MM.1S (cell line): ENCODE measurements around the gene HSDL1.

ENCODE experiments used
- DNase-seq: peaks from one replicate; pipeline ENCODE4 v3.0.0-alpha.2; 2015
- H2AFZ ChIP-seq: fragments of 300-600 bp; sonication (generic); 2 replicates; pipeline ENCODE4 v1.6.0; 2016; ENCODE audit warnings: antibody characterized with exemption, low read length
- H3F3A ChIP-seq: fragments of 300-600 bp; sonication (generic); 2 replicates; pipeline ENCODE4 v1.6.1; 2016; ENCODE audit warnings: mild to moderate bottlenecking, antibody characterized with exemption, low read length, moderate library complexity, mixed read lengths; ENCODE audit not compliant: insufficient read depth
- H3K27ac ChIP-seq: fragments of 300-600 bp; sonication (generic); 2 replicates; pipeline ENCODE4 v1.5.1; 2016; ENCODE audit warnings: mild to moderate bottlenecking, low read length
- H3K27me3 ChIP-seq: fragments of 300-600 bp; sonication (generic); replicated peaks from 2 replicates; pipeline ENCODE4 v1.6.0; 2016; ENCODE audit warnings: low read length; ENCODE audit not compliant: insufficient read depth
- H3K36me3 ChIP-seq: fragments of 300-600 bp; sonication (generic); replicated peaks from 2 replicates; pipeline ENCODE4 v1.6.1; 2016; ENCODE audit warnings: mild to moderate bottlenecking, low read length, mixed read lengths; ENCODE audit not compliant: insufficient read depth
- H3K4me1 ChIP-seq: fragments of 300-600 bp; sonication (generic); 2 replicates; pipeline ENCODE4 v1.6.1; 2016; ENCODE audit warnings: low read length, mixed read lengths
- H3K4me2 ChIP-seq: fragments of 300-600 bp; sonication (generic); 2 replicates; pipeline ENCODE4 v1.6.0; 2016; ENCODE audit warnings: low read depth, low read length
- H3K4me3 ChIP-seq: fragments of 300-600 bp; sonication (generic); 2 replicates; pipeline ENCODE4 v1.5.1; 2016; ENCODE audit warnings: low read length, mixed read lengths
- H3K79me2 ChIP-seq: fragments of 300-600 bp; sonication (generic); 2 replicates; pipeline ENCODE4 v1.6.1; 2016; ENCODE audit warnings: mixed run types, low read length, mixed read lengths
- H3K9ac ChIP-seq: fragments of 300-600 bp; sonication (generic); 2 replicates; pipeline ENCODE4 v1.6.1; 2016; ENCODE audit warnings: low read length, mixed read lengths
- H3K9me2 ChIP-seq: fragments of 300-600 bp; sonication (generic); replicated peaks from 2 replicates; pipeline ENCODE4 v1.6.1; 2016; ENCODE audit warnings: mild to moderate bottlenecking, low read length, mixed read lengths; ENCODE audit not compliant: insufficient read depth
- H3K9me3 ChIP-seq: fragments of 300-600 bp; sonication (generic); replicated peaks from 2 replicates; pipeline ENCODE4 v1.6.1; 2016; ENCODE audit warnings: mild to moderate bottlenecking, low read length, mixed read lengths; ENCODE audit not compliant: insufficient read depth
- H4K20me1 ChIP-seq: fragments of 300-600 bp; sonication (generic); 2 replicates; pipeline ENCODE4 v1.6.1; 2016; ENCODE audit warnings: mild to moderate bottlenecking, low read length, moderate library complexity, mixed read lengths; ENCODE audit not compliant: insufficient read depth
- EZH2 ChIP-seq: fragments of 300-600 bp; sonication (generic); optimal IDR thresholded peaks from 2 replicates; pipeline ENCODE3; 2017; ENCODE audit warnings: low read depth, mild to moderate bottlenecking, antibody characterized with exemption, low read length, mixed read lengths
- EZH2phosphoT487 ChIP-seq: fragments of 300-600 bp; sonication (generic); IDR thresholded peaks from 2 replicates; pipeline ENCODE4 v1.6.1; 2018; ENCODE audit warnings: antibody characterized with exemption, low read length
- TF ChIP-seq, protein P1 (sequence below): fragments of 300-600 bp; sonication (generic); IDR thresholded peaks from 2 replicates; pipeline ENCODE4 v1.5.1; 2016; ENCODE audit warnings: antibody characterized with exemption, low read length, mixed read lengths

HSDL1 gene

DNA sequence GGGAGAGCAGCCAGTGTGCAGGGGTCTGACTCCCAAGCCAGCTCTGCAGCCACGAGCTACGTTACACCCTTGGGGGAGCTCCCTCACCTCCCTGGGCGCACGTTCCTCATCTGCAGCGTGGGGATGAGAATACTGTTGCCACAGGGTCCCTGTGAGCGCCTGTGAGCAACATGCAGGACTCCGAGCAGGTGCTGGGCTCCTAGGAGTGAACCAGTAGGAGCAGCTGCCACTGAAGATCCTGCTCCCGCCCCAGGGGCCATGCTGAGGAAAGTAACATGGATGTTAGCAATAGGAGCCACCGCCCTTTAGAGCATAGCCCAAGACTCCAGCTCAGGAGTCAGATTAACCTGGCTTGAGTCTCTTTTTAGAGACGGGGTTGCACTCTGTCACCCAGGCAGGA is 16.1 kb upstream of the HSDL1 start:
- TF ChIP-seq, protein P1, sequence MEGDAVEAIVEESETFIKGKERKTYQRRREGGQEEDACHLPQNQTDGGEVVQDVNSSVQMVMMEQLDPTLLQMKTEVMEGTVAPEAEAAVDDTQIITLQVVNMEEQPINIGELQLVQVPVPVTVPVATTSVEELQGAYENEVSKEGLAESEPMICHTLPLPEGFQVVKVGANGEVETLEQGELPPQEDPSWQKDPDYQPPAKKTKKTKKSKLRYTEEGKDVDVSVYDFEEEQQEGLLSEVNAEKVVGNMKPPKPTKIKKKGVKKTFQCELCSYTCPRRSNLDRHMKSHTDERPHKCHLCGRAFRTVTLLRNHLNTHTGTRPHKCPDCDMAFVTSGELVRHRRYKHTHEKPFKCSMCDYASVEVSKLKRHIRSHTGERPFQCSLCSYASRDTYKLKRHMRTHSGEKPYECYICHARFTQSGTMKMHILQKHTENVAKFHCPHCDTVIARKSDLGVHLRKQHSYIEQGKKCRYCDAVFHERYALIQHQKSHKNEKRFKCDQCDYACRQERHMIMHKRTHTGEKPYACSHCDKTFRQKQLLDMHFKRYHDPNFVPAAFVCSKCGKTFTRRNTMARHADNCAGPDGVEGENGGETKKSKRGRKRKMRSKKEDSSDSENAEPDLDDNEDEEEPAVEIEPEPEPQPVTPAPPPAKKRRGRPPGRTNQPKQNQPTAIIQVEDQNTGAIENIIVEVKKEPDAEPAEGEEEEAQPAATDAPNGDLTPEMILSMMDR: no peak
- TF ChIP-seq EZH2phosphoT487 (no peak), EZH2 (no peak)

GRCh38 chr16:84159800-84160199 is 14.8 kb upstream of the HSDL1 start:
- no peak overlapping the region for H2AFZ ChIP-seq
- no peaks in the 10 kb centered on the region for H3K36me3 ChIP-seq
- no peak overlapping the region for H3K27ac ChIP-seq
- no peaks in the 10 kb centered on the region for H4K20me1 ChIP-seq
- no peaks in the 10 kb centered on the region for H3K4me1 ChIP-seq
- no peak overlapping the region for H3K4me2 ChIP-seq
- no peaks in the 10 kb centered on the region for H3K27me3 ChIP-seq
- H3K9me3 ChIP-seq: no peaks in the 10 kb centered on the region
- no peaks in the 10 kb centered on the region for H3K79me2 ChIP-seq
- no peaks in the 10 kb centered on the region for H3F3A ChIP-seq
- no peak overlapping the region for H3K4me3 ChIP-seq
- no peak for DNase-seq
- TF ChIP-seq, protein P1: no peak
- H3K9ac ChIP-seq: no peak overlapping the region
- H3K9me2 ChIP-seq: no peaks in the 10 kb centered on the region

More for the DNA sequence above, 16.1 kb upstream of the HSDL1 start:
- Histone ChIP-seq H3K4me2 (no peak overlapping the region), H3F3A (no peaks in the 10 kb centered on the region), H3K79me2 (no peaks in the 10 kb centered on the region), H3K9me3 (no peaks in the 10 kb centered on the region), H2AFZ (no peak overlapping the region), H3K4me1 (no peaks in the 10 kb centered on the region), H3K36me3 (no peaks in the 10 kb centered on the region), H3K9me2 (no peaks in the 10 kb centered on the region), H3K4me3 (no peak overlapping the region), H3K27me3 (no peaks in the 10 kb centered on the region), H3K9ac (no peak overlapping the region), H3K27ac (no peak overlapping the region), H4K20me1 (no peaks in the 10 kb centered on the region)
- no peak for DNase-seq

GRCh38 chr16:84159007-84159406 is 14.0 kb upstream of the HSDL1 start:
- no peak overlapping the region for H3K9ac ChIP-seq
- DNase-seq: no peak
- H2AFZ ChIP-seq: no peak overlapping the region
- H3K79me2 ChIP-seq: no peaks in the 10 kb centered on the region
- H3K27me3 ChIP-seq: no peaks in the 10 kb centered on the region
- H3K4me1 ChIP-seq: no peaks in the 10 kb centered on the region
- H3K9me2 ChIP-seq: no peaks in the 10 kb centered on the region
- H3K36me3 ChIP-seq: no peaks in the 10 kb centered on the region
- TF ChIP-seq, protein P1: no peak
- no peak for TF ChIP-seq EZH2phosphoT487
- no peak for TF ChIP-seq EZH2
- H3K4me3 ChIP-seq: no peak overlapping the region
- no peak overlapping the region for H3K27ac ChIP-seq
- H3K9me3 ChIP-seq: no peaks in the 10 kb centered on the region
- no peaks in the 10 kb centered on the region for H4K20me1 ChIP-seq
- no peaks in the 10 kb centered on the region for H3F3A ChIP-seq
- no peak overlapping the region for H3K4me2 ChIP-seq
